ENCODE measurements around the gene MTUS2.

GRCh38 chr13:29397265-29397664, 577.1 kb downstream of the MTUS2 start:
- TF ChIP-seq YY1 (IDR thresholded peaks at IDR 0.05; ENCODE audit: insufficient read depth, insufficient read length) (no peak), ZNF274 (IDR thresholded peaks at IDR 0.05; ENCODE audit: low read depth, low read length) (no peak), SUZ12 (IDR thresholded peaks at IDR 0.05; ENCODE audit: extremely low read depth, insufficient read depth, insufficient read length) (no peak)
